ES-I3 (cell line): Measurements from ENCODE around the gene DPM3.
A peak's percentile ranks its signal among the peaks of the same experiment; 100 is the strongest.
"Not testable (repeated sequence)": the region's sequence is repeated elsewhere in the genome, so short reads cannot be mapped to it uniquely, and the experiment has no call there.

ENCODE experiments used
- H3K36me3 ChIP-seq: 2 replicates; pipeline ENCODE4 v1.6.1; 2013; ENCODE audit warnings: mild to moderate bottlenecking, low read length, control low read depth, moderate library complexity; ENCODE audit not compliant: insufficient read depth
- H3K4me1 ChIP-seq: 2 replicates; pipeline ENCODE4 v1.6.1; 2013; ENCODE audit warnings: mild to moderate bottlenecking, control low read depth, low read length; ENCODE audit not compliant: insufficient read depth
- H3K9ac ChIP-seq: 2 replicates; pipeline ENCODE4 v1.6.1; 2013; ENCODE audit warnings: low read depth, mild to moderate bottlenecking, low read length, moderate library complexity
- H3K9me3 ChIP-seq: 2 replicates; pipeline ENCODE4 v1.6.1; 2013; ENCODE audit warnings: mild to moderate bottlenecking, low read length, moderate library complexity; ENCODE audit not compliant: control insufficient read depth, insufficient read depth

DPM3 gene

GRCh38 chr1:155139895-155140629, at the start of gene DPM3:
DPM3 (minus strand) TSS chr1:155140531; CDS start chr1:155140240, 291 bp downstream.
- H3K4me1 ChIP-seq, result peaks cover 6% of the 10 kb centered on the region; the same call in 1 of the 2 replicates
- H3K9ac ChIP-seq, result peak within 1 kb of the TSS; percentile 79
- no peaks in the 10 kb centered on the region for H3K36me3 ChIP-seq
- H3K9me3 ChIP-seq, result no peaks in the 10 kb centered on the region

- H3K4me1 ChIP-seq, result peaks cover 16% of the 10 kb centered on the region; the same call in 1 of the 2 replicates
- H3K9ac ChIP-seq, H3K36me3 ChIP-seq, H3K9me3 ChIP-seq: not testable (repeated sequence)
These were observed 49.6 kb upstream of the DPM3 start for GRCh38 chr1:155189926-155190325.

- no peaks in the 10 kb centered on the region for H3K36me3 ChIP-seq
- H3K9ac ChIP-seq, result no peak overlapping the region
- peaks cover 16% of the 10 kb centered on the region; the same call in 1 of the 2 replicates for H3K4me1 ChIP-seq
- H3K9me3 ChIP-seq, result no peaks in the 10 kb centered on the region
These were observed 47.9 kb upstream of the DPM3 start for GRCh38 chr1:155188268-155188667.

GRCh38 chr1:155187456-155187891, 47.1 kb upstream of the DPM3 start:
- H3K36me3 ChIP-seq, result no peaks in the 10 kb centered on the region
- no peak overlapping the region for H3K9ac ChIP-seq
- H3K4me1 ChIP-seq, result peaks cover 14% of the 10 kb centered on the region; the same call in 1 of the 2 replicates
- no peaks in the 10 kb centered on the region for H3K9me3 ChIP-seq

- no peaks in the 10 kb centered on the region for H3K9me3 ChIP-seq
- H3K9ac ChIP-seq, result no peak overlapping the region
- no peaks in the 10 kb centered on the region for H3K36me3 ChIP-seq
- peaks cover 13% of the 10 kb centered on the region; the same call in 1 of the 2 replicates for H3K4me1 ChIP-seq
These were observed 46.6 kb upstream of the DPM3 start for GRCh38 chr1:155186794-155187455.

GRCh38 chr1:155186067-155186793, 45.9 kb upstream of the DPM3 start:
- Histone ChIP-seq H3K4me1 (peaks cover 13% of the 10 kb centered on the region; the same call in 1 of the 2 replicates), H3K9ac (no peak overlapping the region), H3K36me3 (no peaks in the 10 kb centered on the region), H3K9me3 (no peaks in the 10 kb centered on the region)

- Histone ChIP-seq H3K9ac (no peak overlapping the region), H3K4me1 (peaks cover 13% of the 10 kb centered on the region; the same call in 1 of the 2 replicates), H3K9me3 (no peaks in the 10 kb centered on the region), H3K36me3 (no peaks in the 10 kb centered on the region)
These were observed 45.4 kb upstream of the DPM3 start for GRCh38 chr1:155185783-155186066.

GRCh38 chr1:155184835-155185782, 44.8 kb upstream of the DPM3 start:
- Histone ChIP-seq H3K9ac (no peak overlapping the region), H3K9me3 (no peaks in the 10 kb centered on the region), H3K4me1 (peaks cover 13% of the 10 kb centered on the region; the same call in 1 of the 2 replicates), H3K36me3 (no peaks in the 10 kb centered on the region)

- peaks cover under 1% of the 10 kb centered on the region; the same call in 1 of the 2 replicates for H3K36me3 ChIP-seq
- H3K9ac ChIP-seq, result no peak overlapping the region
- peaks cover 13% of the 10 kb centered on the region; the same call in 1 of the 2 replicates for H3K4me1 ChIP-seq
- H3K9me3 ChIP-seq, result no peaks in the 10 kb centered on the region
These were observed 44.0 kb upstream of the DPM3 start for GRCh38 chr1:155184351-155184811.

GRCh38 chr1:155183775-155184221, 43.5 kb upstream of the DPM3 start:
- Histone ChIP-seq H3K4me1 (peaks cover 13% of the 10 kb centered on the region; the same call in 1 of the 2 replicates), H3K9ac (no peak overlapping the region), H3K36me3 (peaks cover 6% of the 10 kb centered on the region; the same call in 1 of the 2 replicates), H3K9me3 (no peaks in the 10 kb centered on the region)

- Histone ChIP-seq H3K4me1 (peaks cover 13% of the 10 kb centered on the region; the same call in 1 of the 2 replicates), H3K9ac (no peak overlapping the region)
These were observed 41.8 kb upstream of the DPM3 start for GRCh38 chr1:155182052-155182550.

GRCh38 chr1:155181371-155182051, 41.2 kb upstream of the DPM3 start:
- Histone ChIP-seq H3K9me3 (no peaks in the 10 kb centered on the region), H3K36me3 (peaks cover 6% of the 10 kb centered on the region), H3K4me1 (peaks cover 10% of the 10 kb centered on the region; the same call in 1 of the 2 replicates), H3K9ac (no peak overlapping the region)

More at GRCh38 chr1:155182052-155182550, 41.8 kb upstream of the DPM3 start:
- no peaks in the 10 kb centered on the region for H3K9me3 ChIP-seq
- peaks cover 6% of the 10 kb centered on the region for H3K36me3 ChIP-seq
